AG08395 (cell line): ENCODE measurements around the gene BYSL.
A peak's percentile ranks its signal among the peaks of the same experiment; 100 is the strongest.

Source experiments
- DNase-seq: peaks from one replicate; pipeline ENCODE4 v3.0.0; 2012; ENCODE audit warnings: mixed read lengths, low spot score

Gene BYSL

DNA sequence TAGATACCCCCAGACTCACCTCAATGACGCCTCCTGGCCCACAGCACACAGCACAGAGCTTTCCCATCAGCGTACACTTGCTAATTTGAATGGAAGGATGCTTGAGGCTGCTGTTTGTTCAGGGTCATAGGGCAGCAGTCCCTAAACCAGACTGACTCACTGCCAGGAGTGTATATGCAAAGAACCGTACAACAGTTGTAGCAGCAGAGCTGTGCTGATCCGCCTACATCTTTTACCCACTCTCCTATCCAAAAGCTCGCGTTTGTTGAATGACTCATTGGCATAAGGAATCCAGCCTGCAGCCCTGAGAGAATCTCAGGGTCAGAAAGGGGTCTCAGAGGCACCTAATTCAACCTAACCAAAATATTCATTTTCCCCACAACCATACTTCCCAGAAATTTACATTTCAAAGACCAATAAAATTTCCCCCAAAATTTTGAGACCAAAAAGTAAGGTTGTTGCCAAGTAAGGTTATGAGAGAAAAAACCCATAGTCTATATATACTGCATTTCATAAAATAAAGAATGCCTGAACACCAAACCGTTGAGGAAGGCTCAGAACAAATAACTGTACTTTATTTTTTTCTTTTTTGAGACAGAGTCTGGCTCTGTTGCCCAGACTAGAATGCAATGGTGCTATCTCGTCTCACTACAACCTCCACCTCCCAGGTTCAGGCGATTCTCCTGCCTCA, 55.6 kb downstream of the BYSL start:
- peak; percentile 23 for DNase-seq
